DMS 273 treated with DMSO at 0.1 percent for 48 hours (cell line): ENCODE measurements around the gene AATK.
"Not testable (repeated sequence)": the region's sequence is repeated elsewhere in the genome, so short reads cannot be mapped to it uniquely, and the experiment has no call there.

ENCODE experiments used
- DNase-seq: peaks from one replicate; lab custom pipeline; 2025; lab: John Stamatoyannopoulos, UW

AATK gene

GRCh38 chr17:81162491-81162890 lies 3.5 kb downstream of the AATK start:
- no peak for DNase-seq

- DNase-seq: no peak
These were observed 4.0 kb downstream of the AATK start for GRCh38 chr17:81161972-81162371.

GRCh38 chr17:81161536-81161935 lies 4.5 kb downstream of the AATK start:
- no peak for DNase-seq

- no peak for DNase-seq
These were observed 5.1 kb downstream of the AATK start for GRCh38 chr17:81160747-81161453.

GRCh38 chr17:81160306-81160705 lies 5.7 kb downstream of the AATK start:
- no peak for DNase-seq

GRCh38 chr17:81159611-81160265 lies 6.3 kb downstream of the AATK start:
- no peak for DNase-seq

- DNase-seq: no peak
These were observed 7.1 kb downstream of the AATK start for GRCh38 chr17:81158688-81159590.

- no peak for DNase-seq
These were observed 8.0 kb downstream of the AATK start for GRCh38 chr17:81157848-81158687.

GRCh38 chr17:81156866-81157805 lies 8.9 kb downstream of the AATK start:
- DNase-seq: no peak

- DNase-seq: no peak
These were observed 11.1 kb downstream of the AATK start for GRCh38 chr17:81154961-81155360.

- not testable (repeated sequence) for DNase-seq
These were observed 12.0 kb downstream of the AATK start for GRCh38 chr17:81154016-81154415.

GRCh38 chr17:81153340-81153803 lies 12.6 kb downstream of the AATK start:
- DNase-seq: no peak

- DNase-seq: no peak
These were observed 13.7 kb downstream of the AATK start for GRCh38 chr17:81152288-81152828.

GRCh38 chr17:81151278-81151677 lies 14.7 kb downstream of the AATK start:
- DNase-seq: no peak

- DNase-seq: no peak
These were observed 15.5 kb downstream of the AATK start for GRCh38 chr17:81150377-81151077.

- no peak for DNase-seq
These were observed 17.0 kb downstream of the AATK start for GRCh38 chr17:81148986-81149533.

GRCh38 chr17:81148571-81148970 lies 17.4 kb downstream of the AATK start:
- DNase-seq: no peak

- DNase-seq: no peak
These were observed 18.3 kb downstream of the AATK start for GRCh38 chr17:81147701-81148100.

- not testable (repeated sequence) for DNase-seq
These were observed 19.8 kb downstream of the AATK start for GRCh38 chr17:81146208-81146607.
